HG02623 (cell line): ENCODE measurements around the gene PLCXD3.

Source experiments
- ATAC-seq: cut with Tn5 transposase; IDR thresholded peaks from one replicate; pipeline ENCODE4 v1.9.1; 2021; ENCODE audit warnings: moderate library complexity; ENCODE audit not compliant: unreplicated experiment

The PLCXD3 gene

DNA sequence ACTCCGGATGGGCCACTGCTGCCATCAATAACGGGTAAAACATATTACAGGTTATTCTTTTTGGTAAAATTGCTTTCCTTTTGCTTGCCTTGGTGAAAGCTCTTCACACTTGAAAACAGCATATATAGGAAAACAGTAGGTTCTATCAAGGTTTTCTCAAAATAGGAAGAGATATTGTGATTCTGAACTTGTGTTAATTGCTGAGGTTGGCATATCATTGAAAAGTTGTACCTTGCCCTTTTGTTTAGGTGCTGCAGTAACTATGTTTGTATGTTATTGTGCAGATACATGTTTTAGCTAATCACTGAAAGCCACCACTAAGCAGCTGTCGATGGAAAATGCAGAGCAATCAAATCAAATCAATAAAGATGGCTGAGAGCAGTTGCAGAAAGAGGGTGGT is 219.1 kb downstream of the PLCXD3 start:
- ATAC-seq: no peak

DNA sequence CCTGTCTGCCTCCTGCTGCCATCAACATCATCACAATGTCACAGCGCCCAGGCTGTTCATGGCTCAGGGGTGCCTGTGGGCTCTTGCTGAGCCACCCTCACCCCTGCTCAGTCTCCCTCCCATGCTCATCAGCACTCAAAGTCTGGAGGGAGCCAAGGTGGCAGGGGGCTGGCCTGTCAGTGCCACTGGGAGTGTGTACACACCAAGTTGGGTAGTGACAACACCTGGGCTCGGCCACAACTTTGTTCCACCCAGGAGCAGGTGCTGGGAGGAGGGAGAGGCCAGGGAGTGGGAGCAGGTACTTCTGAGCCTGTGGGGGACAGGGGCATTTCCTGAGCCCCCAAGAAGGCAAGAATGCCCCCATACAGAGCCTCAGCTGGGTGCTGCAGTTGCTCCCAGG is 219.6 kb downstream of the PLCXD3 start:
- ATAC-seq: no peak

DNA sequence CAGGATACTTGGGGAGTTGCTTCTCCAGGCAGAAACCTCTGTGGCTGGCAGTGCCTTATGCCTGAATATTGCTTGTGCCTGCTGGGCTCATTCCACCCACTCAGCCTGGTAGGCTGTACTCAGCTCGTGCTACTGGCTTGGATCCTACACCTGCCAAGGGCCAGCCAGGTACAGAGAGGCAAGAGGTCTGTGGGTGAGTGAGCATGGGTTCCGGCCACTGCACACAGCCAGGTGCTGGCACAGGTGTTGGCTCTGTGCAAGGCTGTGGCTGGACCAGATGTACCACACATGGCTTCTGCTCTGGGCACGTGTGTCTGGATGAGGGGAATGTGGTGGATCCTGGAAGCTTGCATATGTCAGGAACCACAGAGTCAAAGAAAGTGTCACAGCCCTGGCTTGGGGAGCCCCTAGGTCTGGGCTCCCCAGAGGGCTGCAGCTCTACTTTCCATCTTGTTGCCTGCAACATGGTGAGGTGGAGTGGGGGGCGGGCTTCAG is 220.4 kb downstream of the PLCXD3 start:
- ATAC-seq: no peak

DNA sequence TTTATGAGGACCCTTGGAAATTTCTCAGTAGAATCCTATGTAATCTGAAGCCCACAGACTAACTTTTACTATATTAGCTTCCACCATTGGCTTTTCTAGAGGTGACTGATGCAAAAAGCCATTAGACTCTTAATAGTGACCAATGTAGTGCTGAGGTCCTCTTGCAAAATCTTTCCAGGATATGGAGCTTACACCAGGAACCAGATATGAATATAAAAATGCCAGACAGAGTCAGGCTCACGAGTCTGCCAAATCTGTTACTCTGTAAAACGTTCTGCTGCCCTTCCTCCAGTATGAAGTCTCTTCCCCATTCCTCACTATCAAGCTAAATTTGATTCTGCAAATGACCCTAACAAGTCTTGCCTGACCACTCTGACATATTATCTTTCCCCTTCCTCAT is 223.7 kb downstream of the PLCXD3 start:
- ATAC-seq: no peak

DNA sequence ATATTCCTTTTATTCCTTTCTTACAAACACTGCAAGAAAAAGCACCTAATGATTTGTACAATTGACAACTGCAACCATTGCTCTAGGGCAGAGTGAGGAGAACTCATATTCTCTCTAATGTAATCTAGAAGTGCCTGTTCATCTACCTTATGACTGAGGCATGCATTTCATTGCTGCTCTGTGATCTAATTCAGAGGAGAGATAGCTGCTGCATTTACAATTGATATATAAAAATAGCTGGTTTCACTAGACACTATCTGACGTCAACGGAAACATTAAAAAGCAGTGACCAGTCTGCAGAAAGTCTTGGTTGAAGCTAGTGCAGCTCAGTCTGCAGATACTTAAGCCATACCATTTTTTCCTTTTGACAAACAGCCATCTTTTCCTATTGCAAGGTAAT is 224.2 kb downstream of the PLCXD3 start:
- no peak for ATAC-seq

DNA sequence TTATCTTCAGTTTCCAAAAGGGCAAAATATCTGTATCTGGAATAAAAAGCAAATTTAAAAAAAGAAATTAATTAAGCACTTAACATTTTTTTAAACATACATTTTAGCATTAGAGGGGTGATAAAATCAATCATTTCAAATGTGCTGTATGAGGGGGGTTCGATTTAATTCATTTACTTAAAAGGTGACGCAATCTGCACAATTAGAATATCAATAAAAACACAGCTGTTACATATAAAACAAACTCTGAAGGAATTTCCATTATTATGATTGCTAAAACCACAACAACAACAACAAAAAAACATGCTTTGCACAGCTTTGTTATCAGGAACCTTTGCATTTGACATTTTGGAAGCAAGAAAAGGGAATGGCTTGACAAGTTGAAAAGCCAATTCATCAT is 225.5 kb downstream of the PLCXD3 start:
- no peak for ATAC-seq

DNA sequence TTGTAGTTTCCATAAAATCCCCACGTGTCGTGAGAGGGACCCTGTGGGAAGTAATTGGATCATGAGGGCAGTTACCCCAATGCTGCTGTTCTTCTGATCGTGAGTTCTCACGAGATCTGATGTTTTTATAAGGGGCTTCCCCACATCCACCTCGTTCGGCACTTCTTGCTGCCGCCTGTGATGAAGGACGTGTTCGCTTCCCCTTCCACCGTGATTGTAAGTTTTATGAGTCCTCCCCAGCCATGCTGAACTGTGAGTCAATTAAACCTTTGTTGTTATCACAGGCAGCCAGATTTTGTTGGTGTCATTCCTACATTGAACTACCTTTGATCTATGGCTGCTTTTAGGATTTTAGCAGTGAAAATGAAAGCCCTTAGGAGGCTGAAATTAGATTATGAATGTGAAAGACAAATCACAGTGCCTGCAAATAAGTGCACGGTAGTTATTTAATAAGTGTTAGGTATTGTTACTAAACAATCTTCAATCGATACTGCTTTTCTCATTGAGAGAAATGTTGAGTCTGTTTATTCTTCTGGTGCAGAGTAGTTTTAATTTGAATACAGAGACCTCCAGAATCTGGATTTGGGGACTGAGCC is 229.1 kb downstream of the PLCXD3 start:
- ATAC-seq: no peak

DNA sequence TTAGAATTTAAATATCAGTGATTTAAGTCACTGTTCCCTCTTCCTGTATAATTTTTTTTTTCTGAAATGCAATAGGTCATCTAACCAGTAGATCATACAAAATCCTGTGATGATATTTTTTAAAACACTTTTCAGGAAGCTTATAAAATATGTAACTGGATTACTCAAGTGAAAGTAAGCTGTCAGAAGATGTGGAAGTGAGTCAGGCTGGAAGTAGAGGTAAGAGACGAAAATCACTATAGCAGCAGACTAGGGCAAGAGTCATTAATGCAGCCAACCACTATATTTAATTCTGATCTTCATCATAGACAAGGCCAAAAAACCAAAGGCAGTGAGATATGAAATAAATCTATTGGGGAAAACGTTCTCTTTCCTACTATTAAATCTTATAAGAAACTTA is 231.4 kb downstream of the PLCXD3 start:
- ATAC-seq: no peak

DNA sequence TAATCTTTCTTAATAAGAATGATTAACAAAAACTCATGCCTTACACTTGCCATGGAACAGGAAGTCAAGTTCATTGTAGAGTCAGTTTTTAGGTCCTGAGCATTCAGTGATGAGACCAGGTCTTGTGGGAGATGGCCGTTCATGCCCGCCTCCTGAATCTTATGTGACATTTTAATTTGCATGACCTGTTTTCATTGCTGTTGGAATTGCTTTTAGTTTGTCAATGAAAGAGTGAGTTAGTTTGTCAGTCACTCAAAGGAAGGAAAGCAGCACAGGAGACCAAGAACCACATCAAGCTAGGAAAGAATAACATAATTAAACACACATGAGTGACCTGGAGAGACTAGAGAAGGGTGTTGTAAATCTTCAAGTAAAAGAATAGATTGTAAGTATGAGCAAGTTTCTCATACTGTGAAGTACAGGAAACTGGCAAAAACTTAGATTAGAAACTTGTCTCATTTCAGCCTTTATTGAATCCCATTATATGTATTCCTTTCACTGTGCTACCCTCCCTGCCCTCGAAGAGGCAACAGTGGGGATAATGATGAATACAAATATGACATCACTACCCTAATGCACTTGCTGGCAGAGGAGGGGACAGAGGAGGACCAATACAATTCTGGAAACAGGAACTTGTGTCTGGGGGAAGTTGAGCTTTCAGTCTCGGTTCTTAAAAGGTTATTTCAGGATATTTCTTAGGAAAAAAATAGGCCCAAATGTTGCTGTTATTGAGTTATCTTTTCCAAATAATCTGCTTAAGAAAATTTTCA is 232.7 kb downstream of the PLCXD3 start:
- no peak for ATAC-seq

DNA sequence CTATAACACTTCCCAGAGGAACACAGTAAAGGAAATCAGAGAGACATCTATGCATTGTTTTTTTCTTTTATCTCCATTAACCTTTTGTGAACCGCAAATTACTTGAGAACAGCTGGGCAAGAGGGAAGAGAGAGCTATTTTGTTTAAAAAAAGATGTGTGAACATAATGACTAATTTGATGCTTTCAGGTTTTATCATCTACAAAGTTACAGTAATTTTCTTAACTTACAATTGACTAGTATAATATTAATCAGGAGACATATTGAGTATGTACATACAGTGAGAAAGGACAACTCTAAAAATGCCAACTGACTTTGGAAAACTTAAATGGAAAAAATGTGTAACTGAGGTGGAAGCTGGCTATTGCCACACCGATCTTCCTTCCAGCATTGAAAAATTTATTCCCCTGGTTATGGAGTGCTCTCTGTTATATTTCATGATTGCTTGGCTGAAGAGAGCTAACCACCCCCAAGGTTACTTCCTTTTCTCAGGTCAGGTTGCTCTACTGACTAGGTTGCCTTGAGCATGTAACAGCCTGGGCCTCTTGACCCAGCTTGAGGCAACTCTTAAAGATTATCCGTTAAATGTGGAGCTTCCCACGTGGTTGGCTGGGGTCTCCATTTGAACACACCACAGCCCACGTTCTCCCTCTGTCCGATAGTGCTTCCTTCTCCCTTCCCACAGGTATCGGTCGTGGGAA is 234.4 kb downstream of the PLCXD3 start:
- peak; percentile 46 for ATAC-seq

DNA sequence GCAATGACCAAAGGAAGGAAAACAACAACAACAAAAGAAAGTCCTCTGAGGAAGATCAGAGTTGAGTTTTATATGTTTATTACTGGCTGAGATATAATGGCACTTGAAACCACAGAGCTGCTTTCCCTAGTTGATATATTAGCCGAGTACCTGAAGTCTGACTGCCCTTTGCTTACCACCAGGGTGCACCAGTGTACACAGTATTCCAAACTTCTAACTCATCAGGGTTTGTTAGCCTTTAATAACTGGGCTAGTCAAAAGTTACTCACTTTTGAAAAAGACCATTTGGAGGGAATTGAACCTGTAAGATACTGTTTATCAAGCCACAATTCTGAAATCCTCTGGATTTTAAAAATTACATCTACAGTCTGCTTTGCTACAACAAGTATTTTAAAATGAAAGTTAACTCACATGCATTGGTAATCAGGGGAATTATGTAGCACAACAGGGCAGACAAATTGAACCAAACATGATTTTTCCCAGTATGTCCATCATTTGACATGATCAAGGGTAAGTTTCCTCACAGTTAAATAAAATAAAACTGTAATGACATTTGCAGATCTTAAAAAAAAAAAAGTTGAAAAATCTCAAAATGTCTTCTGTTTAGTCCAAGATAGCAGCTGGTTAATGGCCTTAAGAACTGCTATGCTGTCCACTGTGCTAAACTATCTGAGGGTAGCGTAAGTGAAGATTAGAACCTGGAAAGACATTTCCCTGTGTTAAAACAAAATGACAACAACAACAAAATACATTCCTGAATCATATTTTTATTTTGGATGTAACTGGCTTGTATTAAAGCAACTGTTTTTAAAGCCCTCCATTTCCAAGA is 239.8 kb downstream of the PLCXD3 start:
- peak; percentile 90 for ATAC-seq

DNA sequence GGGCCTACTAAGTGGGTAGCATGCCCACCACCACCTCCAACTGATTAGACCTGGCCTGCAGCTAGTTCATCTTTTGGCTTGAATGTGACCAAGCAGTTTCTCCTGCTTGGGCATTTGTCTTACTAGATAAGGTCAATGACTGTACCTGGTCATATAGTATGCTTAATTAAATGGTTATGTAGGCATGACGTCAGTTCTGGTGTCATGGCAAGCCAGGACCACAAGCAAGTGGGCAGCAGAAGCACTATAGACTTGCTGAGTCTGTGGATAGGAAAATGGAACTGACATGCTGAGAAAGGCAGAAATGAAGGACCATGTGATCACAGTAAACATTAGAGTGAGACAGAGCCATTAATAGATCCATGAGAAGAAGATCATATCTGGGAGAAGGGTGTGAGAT is 241.5 kb downstream of the PLCXD3 start:
- no peak for ATAC-seq

DNA sequence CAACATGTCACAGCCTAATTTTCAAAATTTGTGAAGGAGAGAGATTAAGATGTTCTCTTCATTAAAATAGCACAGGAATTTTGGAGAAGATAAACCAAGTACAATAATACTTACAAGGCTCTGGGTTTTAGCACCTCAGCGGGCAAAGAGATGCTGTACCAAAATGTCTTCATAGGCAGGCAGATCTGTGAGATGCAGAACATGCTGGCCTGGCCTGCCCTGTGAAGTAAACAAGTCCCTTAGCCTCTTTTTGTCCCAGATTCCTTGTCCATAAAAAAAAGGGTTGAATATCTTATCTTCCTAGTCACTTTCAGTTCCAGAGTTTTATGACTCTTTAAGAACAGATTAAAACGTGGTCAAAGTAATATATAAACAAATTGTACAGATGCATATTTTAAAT is 244.0 kb downstream of the PLCXD3 start:
- no peak for ATAC-seq

DNA sequence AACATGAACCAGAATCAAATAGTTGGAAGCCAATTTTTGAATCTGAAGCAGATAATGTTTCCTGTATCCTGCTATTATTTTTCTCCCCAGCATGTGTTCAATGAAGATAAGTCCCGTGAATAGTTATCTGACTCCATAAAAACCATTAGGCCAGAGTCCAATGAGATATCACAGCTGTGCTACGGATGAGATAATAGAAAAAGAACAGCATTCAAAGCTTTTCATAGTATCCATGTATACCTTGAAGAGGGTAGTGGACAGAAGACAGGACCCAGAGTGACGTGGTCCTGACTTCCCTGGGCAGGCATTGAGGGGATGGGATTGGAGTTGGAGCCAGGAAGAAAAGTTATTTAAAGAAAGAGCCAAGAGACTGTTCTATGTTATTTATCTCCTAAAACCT is 246.4 kb downstream of the PLCXD3 start:
- no peak for ATAC-seq

DNA sequence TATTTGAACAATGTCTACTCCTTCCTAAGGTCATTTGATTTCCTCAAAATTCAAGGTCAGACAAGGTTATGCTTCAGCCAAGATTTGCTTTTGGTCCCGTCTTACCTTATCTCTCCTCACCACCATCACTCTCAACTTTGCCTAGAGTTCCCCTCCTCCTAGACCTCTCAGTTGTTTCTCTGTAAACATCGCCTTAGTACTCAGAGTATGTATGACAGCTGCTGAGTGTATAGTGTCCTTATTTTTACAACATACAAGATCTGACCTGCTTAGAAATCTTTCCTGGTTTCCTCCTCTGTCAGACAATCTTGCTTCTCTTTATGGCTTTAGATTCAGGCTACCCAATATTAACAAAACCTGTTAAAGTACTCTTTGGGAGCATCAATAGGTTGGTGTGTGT is 247.1 kb downstream of the PLCXD3 start:
- no peak for ATAC-seq
